ENCODE data around the gene CIB2.

The CIB2 gene

GRCh38 chr15:78073046-78073787, 58.0 kb downstream of the CIB2 start:
- no peak for DNase-seq (ENCODE audit: low spot score)
- H2AK5ac ChIP-seq (ENCODE audit: low read depth, low read length): no peak overlapping the region
- H4K8ac ChIP-seq (ENCODE audit: low read depth, low read length): no peak overlapping the region
- no peak overlapping the region for H2BK120ac ChIP-seq (ENCODE audit: low read depth, low read length)
- no peak overlapping the region for H3K14ac ChIP-seq (ENCODE audit: low read length)
- no peaks in the 10 kb centered on the region for H3K9me3 ChIP-seq (replicated peaks in 1 of 2; ENCODE audit: control insufficient read depth in 2 of 2, insufficient read depth in 1 of 2, low read depth in 1 of 2, low read length in 2 of 2)
- H3K23ac ChIP-seq (ENCODE audit: low read depth, low read length, poor library complexity): no peak overlapping the region
- no peak overlapping the region for H3K27ac ChIP-seq (replicated peaks; ENCODE audit: low read length)
- no peak overlapping the region for H3K4me3 ChIP-seq (ENCODE audit: low read length in 2 of 2)
- WGBS, 2 donors (ENCODE audit: extremely low coverage in 2 of 2, insufficient read length in 2 of 2, insufficient replicate concordance in 1 of 2): no CpG with 5 or more reads among the region's 5 CpGs
- no peak overlapping the region for H3K4ac ChIP-seq (ENCODE audit: low read length)
- no peak overlapping the region for H2BK12ac ChIP-seq (ENCODE audit: low read length)
- peak overlapping the region; percentile 37 for H2AFZ ChIP-seq (ENCODE audit: low read length)
- no peak overlapping the region for H4K91ac ChIP-seq (ENCODE audit: low read depth, low read length, poor library complexity)
- H2BK15ac ChIP-seq (ENCODE audit: low read length): no peak overlapping the region
- H3K79me1 ChIP-seq (ENCODE audit: low read depth, low read length): no peaks in the 10 kb centered on the region
- no peak overlapping the region for H3K9ac ChIP-seq (ENCODE audit: low read depth, low read length, poor library complexity)
- no peak overlapping the region for H2BK5ac ChIP-seq (ENCODE audit: low read length)
- no peaks in the 10 kb centered on the region for H3K36me3 ChIP-seq (replicated peaks in 1 of 2; ENCODE audit: control insufficient read depth in 2 of 2, insufficient read depth in 2 of 2, low read length in 2 of 2)
- H3K27me3 ChIP-seq (ENCODE audit: control insufficient read depth in 3 of 3, insufficient read depth in 3 of 3, low read depth in 1 of 3, low read length in 3 of 3): peaks cover 0 to 2% (median 0%) of the 10 kb centered on the region in 3 experiments
- H3K4me1 ChIP-seq (ENCODE audit: control insufficient read depth in 2 of 2, insufficient read depth in 1 of 2, low read depth in 1 of 2, low read length in 2 of 2): peaks cover 16 to 20% of the 10 kb centered on the region in 2 donors
- no peak overlapping the region for H3K4me2 ChIP-seq (ENCODE audit: insufficient read depth, low read length, poor library complexity, severe bottlenecking)
- no peak overlapping the region for H3K18ac ChIP-seq (ENCODE audit: low read length)

- H3K27ac ChIP-seq (replicated peaks; ENCODE audit: low read length): no peak overlapping the region
- no peak for DNase-seq (ENCODE audit: low spot score)
- no peak overlapping the region for H3K4ac ChIP-seq (ENCODE audit: low read length)
- H4K8ac ChIP-seq (ENCODE audit: low read depth, low read length): no peak overlapping the region
- H3K14ac ChIP-seq (ENCODE audit: low read length): no peak overlapping the region
- H2BK120ac ChIP-seq (ENCODE audit: low read depth, low read length): no peak overlapping the region
- H2AFZ ChIP-seq (ENCODE audit: low read length): peak overlapping the region; percentile 37
- no peaks in the 10 kb centered on the region for H3K27me3 ChIP-seq (ENCODE audit: control insufficient read depth in 3 of 3, insufficient read depth in 3 of 3, low read depth in 1 of 3, low read length in 3 of 3)
- whole genome bisulfite sequencing, 2 donors (ENCODE audit: extremely low coverage in 2 of 2, insufficient read length in 2 of 2, insufficient replicate concordance in 1 of 2): no CpG with 5 or more reads among the region's 9 CpGs
- H2BK12ac ChIP-seq (ENCODE audit: low read length): no peak overlapping the region
- H2AK5ac ChIP-seq (ENCODE audit: low read depth, low read length): no peak overlapping the region
- no peak overlapping the region for H2BK15ac ChIP-seq (ENCODE audit: low read length)
- H3K4me1 ChIP-seq (ENCODE audit: control insufficient read depth in 2 of 2, insufficient read depth in 1 of 2, low read depth in 1 of 2, low read length in 2 of 2): peaks cover 16 to 21% of the 10 kb centered on the region in 2 donors
- no peak overlapping the region for H3K23ac ChIP-seq (ENCODE audit: low read depth, low read length, poor library complexity)
- H3K4me2 ChIP-seq (ENCODE audit: insufficient read depth, low read length, poor library complexity, severe bottlenecking): no peak overlapping the region
- H3K9ac ChIP-seq (ENCODE audit: low read depth, low read length, poor library complexity): no peak overlapping the region
- no peak overlapping the region for H4K91ac ChIP-seq (ENCODE audit: low read depth, low read length, poor library complexity)
- H3K9me3 ChIP-seq (replicated peaks in 1 of 2; ENCODE audit: control insufficient read depth in 2 of 2, insufficient read depth in 1 of 2, low read depth in 1 of 2, low read length in 2 of 2): no peaks in the 10 kb centered on the region
- H3K79me1 ChIP-seq (ENCODE audit: low read depth, low read length): no peaks in the 10 kb centered on the region
- no peak overlapping the region for H2BK5ac ChIP-seq (ENCODE audit: low read length)
- H3K36me3 ChIP-seq (replicated peaks in 1 of 2; ENCODE audit: control insufficient read depth in 2 of 2, insufficient read depth in 2 of 2, low read length in 2 of 2): no peaks in the 10 kb centered on the region
- H3K18ac ChIP-seq (ENCODE audit: low read length): no peak overlapping the region
- no peak overlapping the region for H3K4me3 ChIP-seq (ENCODE audit: low read length in 2 of 2)
Observed at GRCh38 chr15:78072080-78072892, 59.0 kb downstream of the CIB2 start.

- Histone ChIP-seq H2BK5ac (ENCODE audit: low read length) (no peak overlapping the region), H2AK5ac (ENCODE audit: low read depth, low read length) (no peak overlapping the region), H3K23ac (ENCODE audit: low read depth, low read length, poor library complexity) (no peak overlapping the region), H3K18ac (ENCODE audit: low read length) (no peak overlapping the region), H3K79me1 (ENCODE audit: low read depth, low read length) (no peaks in the 10 kb centered on the region), H3K27me3 (ENCODE audit: control insufficient read depth in 3 of 3, insufficient read depth in 3 of 3, low read depth in 1 of 3, low read length in 3 of 3) (no peaks in the 10 kb centered on the region), H2BK120ac (ENCODE audit: low read depth, low read length) (no peak overlapping the region), H3K9ac (ENCODE audit: low read depth, low read length, poor library complexity) (no peak overlapping the region), H2BK15ac (ENCODE audit: low read length) (no peak overlapping the region), H3K27ac (replicated peaks; ENCODE audit: low read length) (no peak overlapping the region), H4K91ac (ENCODE audit: low read depth, low read length, poor library complexity) (no peak overlapping the region), H2AFZ (ENCODE audit: low read length) (no peak overlapping the region), H3K9me3 (replicated peaks in 1 of 2; ENCODE audit: control insufficient read depth in 2 of 2, insufficient read depth in 1 of 2, low read depth in 1 of 2, low read length in 2 of 2) (no peaks in the 10 kb centered on the region), H3K14ac (ENCODE audit: low read length) (no peak overlapping the region), H4K8ac (ENCODE audit: low read depth, low read length) (no peak overlapping the region), H3K4me3 (ENCODE audit: low read length in 2 of 2) (no peak overlapping the region), H3K4me1 (ENCODE audit: control insufficient read depth in 2 of 2, insufficient read depth in 1 of 2, low read depth in 1 of 2, low read length in 2 of 2) (peaks cover 13 to 17% of the 10 kb centered on the region in 2 donors), H3K4me2 (ENCODE audit: insufficient read depth, low read length, poor library complexity, severe bottlenecking) (no peak overlapping the region), H3K4ac (ENCODE audit: low read length) (no peak overlapping the region), H3K36me3 (replicated peaks in 1 of 2; ENCODE audit: control insufficient read depth in 2 of 2, insufficient read depth in 2 of 2, low read length in 2 of 2) (no peaks in the 10 kb centered on the region), H2BK12ac (ENCODE audit: low read length) (no peak overlapping the region)
- no peak for DNase-seq (ENCODE audit: low spot score)
- WGBS, 2 donors (ENCODE audit: extremely low coverage in 2 of 2, insufficient read length in 2 of 2, insufficient replicate concordance in 1 of 2): no CpG with 5 or more reads among the region's 2 CpGs
Observed at GRCh38 chr15:78071383-78071782, 59.9 kb downstream of the CIB2 start.

- H3K9me3 ChIP-seq (replicated peaks in 1 of 2; ENCODE audit: control insufficient read depth in 2 of 2, insufficient read depth in 1 of 2, low read depth in 1 of 2, low read length in 2 of 2): no peaks in the 10 kb centered on the region
- DNase-seq (ENCODE audit: low spot score): no peak
- no peak overlapping the region for H2BK120ac ChIP-seq (ENCODE audit: low read depth, low read length)
- no peak overlapping the region for H3K4me3 ChIP-seq (ENCODE audit: low read length in 2 of 2)
- no peak overlapping the region for H2AK5ac ChIP-seq (ENCODE audit: low read depth, low read length)
- H2AFZ ChIP-seq (ENCODE audit: low read length): no peak overlapping the region
- H2BK5ac ChIP-seq (ENCODE audit: low read length): no peak overlapping the region
- H3K27ac ChIP-seq (replicated peaks; ENCODE audit: low read length): no peak overlapping the region
- peaks cover 6 to 14% of the 10 kb centered on the region in 2 donors for H3K4me1 ChIP-seq (ENCODE audit: control insufficient read depth in 2 of 2, insufficient read depth in 1 of 2, low read depth in 1 of 2, low read length in 2 of 2)
- no peak overlapping the region for H3K18ac ChIP-seq (ENCODE audit: low read length)
- H3K14ac ChIP-seq (ENCODE audit: low read length): no peak overlapping the region
- no peak overlapping the region for H2BK12ac ChIP-seq (ENCODE audit: low read length)
- H3K36me3 ChIP-seq (replicated peaks in 1 of 2; ENCODE audit: control insufficient read depth in 2 of 2, insufficient read depth in 2 of 2, low read length in 2 of 2): no peaks in the 10 kb centered on the region
- H2BK15ac ChIP-seq (ENCODE audit: low read length): no peak overlapping the region
- no CpG with 5 or more reads among the region's 4 CpGs for WGBS, 2 donors (ENCODE audit: extremely low coverage in 2 of 2, insufficient read length in 2 of 2, insufficient replicate concordance in 1 of 2)
- H3K9ac ChIP-seq (ENCODE audit: low read depth, low read length, poor library complexity): no peak overlapping the region
- H3K79me1 ChIP-seq (ENCODE audit: low read depth, low read length): no peaks in the 10 kb centered on the region
- H3K27me3 ChIP-seq (ENCODE audit: control insufficient read depth in 3 of 3, insufficient read depth in 3 of 3, low read depth in 1 of 3, low read length in 3 of 3): no peaks in the 10 kb centered on the region
- no peak overlapping the region for H4K91ac ChIP-seq (ENCODE audit: low read depth, low read length, poor library complexity)
- no peak overlapping the region for H3K4ac ChIP-seq (ENCODE audit: low read length)
- no peak overlapping the region for H3K23ac ChIP-seq (ENCODE audit: low read depth, low read length, poor library complexity)
- no peak overlapping the region for H3K4me2 ChIP-seq (ENCODE audit: insufficient read depth, low read length, poor library complexity, severe bottlenecking)
- H4K8ac ChIP-seq (ENCODE audit: low read depth, low read length): no peak overlapping the region
Observed at GRCh38 chr15:78070049-78070700, 61.1 kb downstream of the CIB2 start.

Measured in neuronal stem cell (in vitro differentiated cells).